ENCODE results near the gene ARHGAP33. TPM values are rescaled to one million over a fixed set of nuclear protein-coding genes. Genes with fewer than 3 reads are reported as not detected.

The ARHGAP33 gene
- total and polyA plus RNA-seq, 2 donors from 2014 or later = 5.6 to 18.5 TPM

DNA sequence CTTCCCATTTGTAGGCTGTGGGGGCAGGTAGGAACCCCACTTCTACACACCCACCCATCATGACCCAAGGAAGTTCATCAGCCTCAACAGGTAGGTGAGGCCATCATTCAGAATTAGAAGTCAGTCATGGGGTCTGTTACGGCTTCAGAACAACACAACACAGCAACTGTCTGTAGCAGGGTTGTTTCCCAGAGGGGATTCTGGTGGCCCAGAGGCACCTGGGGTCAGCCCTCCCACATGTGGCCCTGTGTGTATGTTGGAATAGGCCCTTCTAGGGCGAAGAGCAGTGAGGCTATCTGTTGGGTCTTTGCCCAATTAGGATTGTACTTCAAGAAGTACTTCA is 36.5 kb upstream of the ARHGAP33 start:
- Histone ChIP-seq H3K27me3 (ENCODE audit: control insufficient read depth, insufficient read depth, low read length) (no peaks in the 10 kb centered on the region), H3K36me3 (ENCODE audit: control insufficient read depth in 2 of 3, insufficient read depth in 3 of 3, low read length in 3 of 3) (peaks cover 2 to 18% (median 11%) of the 10 kb centered on the region in 3 donors), H3K4me1 (ENCODE audit: control insufficient read depth in 2 of 3, insufficient read depth in 2 of 3, low read depth in 1 of 3, low read length in 3 of 3) (peaks cover 0 to 8% (median 0%) of the 10 kb centered on the region in 3 donors), H3K4me3 (ENCODE audit: low read length in 3 of 3) (no peak overlapping the region), H3K9ac (ENCODE audit: low read length in 3 of 3) (no peak overlapping the region), H3K9me3 (ENCODE audit: control insufficient read depth in 2 of 3, insufficient read depth in 1 of 3, low read length in 3 of 3) (no peaks in the 10 kb centered on the region), H3K27ac (ENCODE audit: low read depth in 2 of 2, low read length in 2 of 2) (no peak overlapping the region)
- FAIRE-seq (no peak), DNase-seq (no peak)
- intact Hi-C loops (cut with DNase I) = no loop called here
- TF ChIP-seq, protein P1, sequence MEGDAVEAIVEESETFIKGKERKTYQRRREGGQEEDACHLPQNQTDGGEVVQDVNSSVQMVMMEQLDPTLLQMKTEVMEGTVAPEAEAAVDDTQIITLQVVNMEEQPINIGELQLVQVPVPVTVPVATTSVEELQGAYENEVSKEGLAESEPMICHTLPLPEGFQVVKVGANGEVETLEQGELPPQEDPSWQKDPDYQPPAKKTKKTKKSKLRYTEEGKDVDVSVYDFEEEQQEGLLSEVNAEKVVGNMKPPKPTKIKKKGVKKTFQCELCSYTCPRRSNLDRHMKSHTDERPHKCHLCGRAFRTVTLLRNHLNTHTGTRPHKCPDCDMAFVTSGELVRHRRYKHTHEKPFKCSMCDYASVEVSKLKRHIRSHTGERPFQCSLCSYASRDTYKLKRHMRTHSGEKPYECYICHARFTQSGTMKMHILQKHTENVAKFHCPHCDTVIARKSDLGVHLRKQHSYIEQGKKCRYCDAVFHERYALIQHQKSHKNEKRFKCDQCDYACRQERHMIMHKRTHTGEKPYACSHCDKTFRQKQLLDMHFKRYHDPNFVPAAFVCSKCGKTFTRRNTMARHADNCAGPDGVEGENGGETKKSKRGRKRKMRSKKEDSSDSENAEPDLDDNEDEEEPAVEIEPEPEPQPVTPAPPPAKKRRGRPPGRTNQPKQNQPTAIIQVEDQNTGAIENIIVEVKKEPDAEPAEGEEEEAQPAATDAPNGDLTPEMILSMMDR (IDR thresholded peaks at IDR 0.05; ENCODE audit: borderline replicate concordance, extremely low read depth, insufficient read depth) = no peak

DNA sequence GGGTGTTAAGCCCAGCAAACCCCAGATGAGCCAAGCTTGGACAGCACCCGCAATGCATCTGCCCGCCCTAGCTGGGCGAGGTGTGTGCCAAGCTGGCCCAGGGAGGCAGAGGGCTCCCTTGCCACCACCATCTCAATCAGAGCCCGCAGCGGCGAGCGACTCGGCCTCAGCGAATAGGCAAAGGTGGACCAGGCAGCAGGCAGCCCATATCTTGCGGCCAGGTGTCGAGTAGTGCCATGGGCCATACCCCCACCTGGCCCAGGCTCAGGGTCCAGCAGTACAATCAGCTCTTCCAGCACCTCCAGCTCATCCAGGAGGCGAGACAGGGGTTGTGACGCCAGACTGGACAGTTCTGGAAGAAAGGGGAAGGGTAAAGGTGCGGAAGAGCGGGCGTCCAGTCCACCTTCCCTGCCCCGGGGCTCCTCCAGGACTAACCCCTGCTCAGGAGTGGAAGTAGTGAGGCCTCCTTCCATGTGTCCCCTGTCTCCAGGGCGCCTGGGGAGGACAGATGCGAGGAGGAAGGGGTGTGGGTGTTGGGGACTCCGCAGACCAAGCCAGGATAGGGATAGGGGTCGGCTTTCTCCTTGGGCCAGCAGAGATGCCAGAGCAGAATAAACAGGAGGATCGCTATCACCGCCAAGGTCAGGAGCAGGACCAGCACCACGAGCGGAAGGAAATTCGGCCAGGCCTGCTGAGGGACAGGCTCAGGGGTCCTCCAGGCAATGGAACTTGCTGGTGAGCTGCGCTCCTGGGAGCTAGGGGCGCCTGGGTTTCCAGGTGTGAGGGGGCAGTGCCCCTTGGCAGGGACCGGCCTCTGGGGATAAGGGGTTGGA is 35.9 kb upstream of the ARHGAP33 start:
- H3K36me3 ChIP-seq (ENCODE audit: control insufficient read depth in 2 of 3, insufficient read depth in 3 of 3, low read length in 3 of 3) = peaks cover 2 to 14% (median 11%) of the 10 kb centered on the region in 3 donors
- H3K4me3 ChIP-seq (ENCODE audit: low read length in 3 of 3) = peak overlapping the region in 1 of 3 donors; percentile 75
- H3K9ac ChIP-seq (ENCODE audit: low read length in 3 of 3) = peak overlapping the region in 1 of 3 donors; percentile 61
- DNase-seq (peak in 2 of 5 donors; percentile 69 to 82), FAIRE-seq (no peak)
- H3K4me1 ChIP-seq (ENCODE audit: control insufficient read depth in 2 of 3, insufficient read depth in 2 of 3, low read depth in 1 of 3, low read length in 3 of 3) = peaks cover 0 to 12% (median 0%) of the 10 kb centered on the region in 3 donors
- TF ChIP-seq, protein P1 (IDR thresholded peaks at IDR 0.05; ENCODE audit: borderline replicate concordance, extremely low read depth, insufficient read depth) = no peak
- no peaks in the 10 kb centered on the region for H3K27me3 ChIP-seq (ENCODE audit: control insufficient read depth, insufficient read depth, low read length)
- H3K27ac ChIP-seq (ENCODE audit: low read depth in 2 of 2, low read length in 2 of 2) = peak overlapping the region; percentile 87 to 88
- intact Hi-C loops (cut with DNase I) = no loop called here
- H3K9me3 ChIP-seq (ENCODE audit: control insufficient read depth in 2 of 3, insufficient read depth in 1 of 3, low read length in 3 of 3) = no peaks in the 10 kb centered on the region

- intact Hi-C loops (cut with DNase I) = no loop called here
- Histone ChIP-seq H3K4me3 (ENCODE audit: low read length in 3 of 3) (peak overlapping the region; percentile 44 to 75 (median 45)), H3K27me3 (ENCODE audit: control insufficient read depth, insufficient read depth, low read length) (no peaks in the 10 kb centered on the region), H3K4me1 (ENCODE audit: control insufficient read depth in 2 of 3, insufficient read depth in 2 of 3, low read depth in 1 of 3, low read length in 3 of 3) (peaks cover 0 to 12% (median 0%) of the 10 kb centered on the region in 3 donors), H3K9ac (ENCODE audit: low read length in 3 of 3) (peak overlapping the region in 2 of 3 donors; percentile 61 to 69), H3K36me3 (ENCODE audit: control insufficient read depth in 2 of 3, insufficient read depth in 3 of 3, low read length in 3 of 3) (peaks cover 2 to 14% (median 11%) of the 10 kb centered on the region in 3 donors), H3K9me3 (ENCODE audit: control insufficient read depth in 2 of 3, insufficient read depth in 1 of 3, low read length in 3 of 3) (no peaks in the 10 kb centered on the region), H3K27ac (ENCODE audit: low read depth in 2 of 2, low read length in 2 of 2) (peak overlapping the region; percentile 87 to 88)
- FAIRE-seq (no peak), DNase-seq (no peak)
- TF ChIP-seq, protein P1 (IDR thresholded peaks at IDR 0.05; ENCODE audit: borderline replicate concordance, extremely low read depth, insufficient read depth) = no peak
Observed at GRCh38 chr19:35740108-35740422, 35.3 kb upstream of the ARHGAP33 start.

Data from kidney (tissue), 14 donors.